ENCODE measurements around the gene ALAS1.

DNA sequence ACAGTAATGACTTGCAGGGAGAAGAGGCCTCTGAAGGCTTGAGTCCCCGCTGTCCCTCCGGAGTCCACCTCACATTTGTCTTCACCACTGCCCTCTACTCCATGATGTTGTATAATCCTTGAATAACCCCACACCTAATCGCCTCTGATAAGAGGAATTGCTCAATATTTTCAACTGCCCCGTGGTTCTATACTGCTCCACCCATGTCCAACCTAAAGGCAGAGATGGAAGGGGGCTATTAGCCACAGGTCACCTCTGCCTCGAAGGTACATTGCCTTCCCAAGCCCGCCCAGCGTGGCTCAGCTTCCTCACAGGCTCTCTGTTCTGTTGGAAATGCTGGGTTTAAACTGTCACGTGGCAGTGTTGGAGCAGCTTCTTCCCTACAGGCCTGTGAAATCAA, 15.0 kb downstream of the ALAS1 start:
- TF ChIP-seq, protein P1, sequence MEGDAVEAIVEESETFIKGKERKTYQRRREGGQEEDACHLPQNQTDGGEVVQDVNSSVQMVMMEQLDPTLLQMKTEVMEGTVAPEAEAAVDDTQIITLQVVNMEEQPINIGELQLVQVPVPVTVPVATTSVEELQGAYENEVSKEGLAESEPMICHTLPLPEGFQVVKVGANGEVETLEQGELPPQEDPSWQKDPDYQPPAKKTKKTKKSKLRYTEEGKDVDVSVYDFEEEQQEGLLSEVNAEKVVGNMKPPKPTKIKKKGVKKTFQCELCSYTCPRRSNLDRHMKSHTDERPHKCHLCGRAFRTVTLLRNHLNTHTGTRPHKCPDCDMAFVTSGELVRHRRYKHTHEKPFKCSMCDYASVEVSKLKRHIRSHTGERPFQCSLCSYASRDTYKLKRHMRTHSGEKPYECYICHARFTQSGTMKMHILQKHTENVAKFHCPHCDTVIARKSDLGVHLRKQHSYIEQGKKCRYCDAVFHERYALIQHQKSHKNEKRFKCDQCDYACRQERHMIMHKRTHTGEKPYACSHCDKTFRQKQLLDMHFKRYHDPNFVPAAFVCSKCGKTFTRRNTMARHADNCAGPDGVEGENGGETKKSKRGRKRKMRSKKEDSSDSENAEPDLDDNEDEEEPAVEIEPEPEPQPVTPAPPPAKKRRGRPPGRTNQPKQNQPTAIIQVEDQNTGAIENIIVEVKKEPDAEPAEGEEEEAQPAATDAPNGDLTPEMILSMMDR (tag by site-specific recombination; IDR thresholded peaks at IDR 0.05), result no peak
- TF ChIP-seq KLF8 (tag by site-specific recombination; IDR thresholded peaks at IDR 0.05) (no peak), ZNF366 (tag by site-specific recombination; conservative IDR thresholded peaks at IDR 0.05) (no peak)
- TF ChIP-seq, protein P2, sequence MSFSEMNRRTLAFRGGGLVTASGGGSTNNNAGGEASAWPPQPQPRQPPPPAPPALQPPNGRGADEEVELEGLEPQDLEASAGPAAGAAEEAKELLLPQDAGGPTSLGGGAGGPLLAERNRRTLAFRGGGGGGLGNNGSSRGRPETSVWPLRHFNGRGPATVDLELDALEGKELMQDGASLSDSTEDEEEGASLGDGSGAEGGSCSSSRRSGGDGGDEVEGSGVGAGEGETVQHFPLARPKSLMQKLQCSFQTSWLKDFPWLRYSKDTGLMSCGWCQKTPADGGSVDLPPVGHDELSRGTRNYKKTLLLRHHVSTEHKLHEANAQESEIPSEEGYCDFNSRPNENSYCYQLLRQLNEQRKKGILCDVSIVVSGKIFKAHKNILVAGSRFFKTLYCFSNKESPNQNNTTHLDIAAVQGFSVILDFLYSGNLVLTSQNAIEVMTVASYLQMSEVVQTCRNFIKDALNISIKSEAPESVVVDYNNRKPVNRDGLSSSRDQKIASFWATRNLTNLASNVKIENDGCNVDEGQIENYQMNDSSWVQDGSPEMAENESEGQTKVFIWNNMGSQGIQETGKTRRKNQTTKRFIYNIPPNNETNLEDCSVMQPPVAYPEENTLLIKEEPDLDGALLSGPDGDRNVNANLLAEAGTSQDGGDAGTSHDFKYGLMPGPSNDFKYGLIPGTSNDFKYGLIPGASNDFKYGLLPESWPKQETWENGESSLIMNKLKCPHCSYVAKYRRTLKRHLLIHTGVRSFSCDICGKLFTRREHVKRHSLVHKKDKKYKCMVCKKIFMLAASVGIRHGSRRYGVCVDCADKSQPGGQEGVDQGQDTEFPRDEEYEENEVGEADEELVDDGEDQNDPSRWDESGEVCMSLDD (tag by site-specific recombination; IDR thresholded peaks at IDR 0.05), result no peak
